Activated naive CD8-positive, alpha-beta T cell treated with anti-CD3 and anti-CD28 coated beads for 36 hours (primary cell): ENCODE data around the gene PTPRN2. TPM values are rescaled to one million over a fixed set of nuclear protein-coding genes. Genes with fewer than 3 reads are reported as not detected.
"Not testable (repeated sequence)": the region's sequence is repeated elsewhere in the genome, so short reads cannot be mapped to it uniquely, and the experiment has no call there.

Experiments used
- DNase-seq: peaks from one replicate; pipeline ENCODE4 v3.0.0; 2021
- H3K27ac Mint-ChIP-seq: one replicate; pipeline ENCODE4 v1.8.0; 2022; ENCODE audit warnings: mild to moderate bottlenecking, moderate library complexity, mixed read lengths
- H3K27me3 Mint-ChIP-seq: one replicate; pipeline ENCODE4 v1.8.0; 2022; ENCODE audit warnings: mild to moderate bottlenecking, mixed read lengths
- H3K36me3 Mint-ChIP-seq: one replicate; pipeline ENCODE4 v1.8.0; 2021; ENCODE audit warnings: mild to moderate bottlenecking, mixed read lengths
- H3K4me1 Mint-ChIP-seq: one replicate; pipeline ENCODE4 v1.8.0; 2021; ENCODE audit warnings: mixed read lengths
- H3K4me3 Mint-ChIP-seq: one replicate; pipeline ENCODE4 v1.8.0; 2022; ENCODE audit warnings: mild to moderate bottlenecking, moderate library complexity, mixed read lengths
- H3K9me3 Mint-ChIP-seq: one replicate; pipeline ENCODE4 v1.8.0; 2022; ENCODE audit warnings: mixed read lengths
- total RNA-seq, 2 experiments: library from RNA; stranded (reverse); gene quantifications; one replicate each; pipeline ENCODE4 v1.2.3, GENCODE V29; 2021

PTPRN2 gene
- total RNA-seq, 2 experiments from 2014 or later = 0.72 to 0.74 TPM

- Mint-ChIP-seq H3K4me1 (no peaks in the 10 kb centered on the region), H3K36me3 (no peaks in the 10 kb centered on the region), H3K27ac (no peak overlapping the region), H3K9me3 (no peaks in the 10 kb centered on the region), H3K4me3 (no peak overlapping the region), H3K27me3 (peaks cover 3% of the 10 kb centered on the region)
- no peak for DNase-seq
These were observed 331.4 kb downstream of the PTPRN2 start for GRCh38 chr7:158256091-158256816.

DNA sequence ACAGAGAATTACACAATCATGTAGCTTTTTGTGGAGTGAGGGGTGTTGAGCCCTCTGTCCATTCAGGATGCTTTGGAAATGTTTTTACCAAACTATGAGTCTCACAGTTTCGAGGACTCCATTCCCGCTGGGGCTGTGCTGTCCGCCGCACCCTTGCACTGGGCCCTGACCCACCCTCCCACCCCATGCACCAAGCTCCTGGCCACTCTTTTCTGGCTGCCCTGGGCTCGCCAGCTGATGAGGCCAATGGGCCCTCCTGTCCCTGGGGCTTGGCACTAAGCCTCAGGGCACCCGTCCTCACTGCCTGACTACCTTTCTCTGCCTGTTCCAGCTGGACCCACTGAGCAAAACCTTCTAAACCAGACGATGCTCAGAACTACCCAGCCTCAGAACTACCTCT is 332.1 kb downstream of the PTPRN2 start:
- H3K27ac Mint-ChIP-seq = no peak overlapping the region
- H3K9me3 Mint-ChIP-seq = no peaks in the 10 kb centered on the region
- H3K36me3 Mint-ChIP-seq = no peaks in the 10 kb centered on the region
- H3K4me3 Mint-ChIP-seq = no peak overlapping the region
- DNase-seq = no peak
- H3K27me3 Mint-ChIP-seq = peaks cover 3% of the 10 kb centered on the region
- no peaks in the 10 kb centered on the region for H3K4me1 Mint-ChIP-seq

DNA sequence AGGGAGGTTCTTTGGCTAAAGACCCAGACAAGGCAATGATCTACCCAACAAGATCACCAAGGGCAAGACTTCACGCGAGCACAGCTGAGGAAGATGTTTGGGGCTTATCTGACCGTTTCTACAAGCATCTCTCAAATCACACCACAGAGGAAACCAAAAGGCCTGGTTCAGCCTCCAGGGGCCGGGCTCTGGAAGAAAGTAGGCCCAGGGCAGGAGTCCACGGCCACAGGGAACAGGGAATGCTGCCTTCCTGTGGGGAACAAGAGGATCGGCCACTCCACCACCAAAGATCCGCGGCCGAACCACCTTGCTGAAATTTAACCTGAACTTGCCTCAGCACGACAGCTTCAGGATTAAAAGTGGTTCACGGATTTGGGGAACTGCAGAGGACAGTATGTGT is 332.5 kb downstream of the PTPRN2 start:
- H3K36me3 Mint-ChIP-seq = no peaks in the 10 kb centered on the region
- no peak overlapping the region for H3K4me3 Mint-ChIP-seq
- H3K9me3 Mint-ChIP-seq = no peaks in the 10 kb centered on the region
- peaks cover 3% of the 10 kb centered on the region for H3K27me3 Mint-ChIP-seq
- no peak for DNase-seq
- H3K4me1 Mint-ChIP-seq = no peaks in the 10 kb centered on the region
- no peak overlapping the region for H3K27ac Mint-ChIP-seq

GRCh38 chr7:158253670-158254045 is 334.0 kb downstream of the PTPRN2 start:
- not testable (repeated sequence) for H3K4me1 Mint-ChIP-seq, DNase-seq, H3K4me3 Mint-ChIP-seq, H3K27ac Mint-ChIP-seq, H3K27me3 Mint-ChIP-seq, H3K36me3 Mint-ChIP-seq, H3K9me3 Mint-ChIP-seq

GRCh38 chr7:158252837-158253669 is 334.6 kb downstream of the PTPRN2 start:
- Mint-ChIP-seq H3K4me3 (no peak overlapping the region), H3K9me3 (no peaks in the 10 kb centered on the region), H3K27me3 (no peaks in the 10 kb centered on the region), H3K36me3 (no peaks in the 10 kb centered on the region), H3K4me1 (no peaks in the 10 kb centered on the region), H3K27ac (no peak overlapping the region)
- no peak for DNase-seq

- no peaks in the 10 kb centered on the region for H3K36me3 Mint-ChIP-seq
- no peaks in the 10 kb centered on the region for H3K9me3 Mint-ChIP-seq
- DNase-seq = no peak
- no peak overlapping the region for H3K27ac Mint-ChIP-seq
- H3K4me1 Mint-ChIP-seq = no peaks in the 10 kb centered on the region
- H3K4me3 Mint-ChIP-seq = no peak overlapping the region
- H3K27me3 Mint-ChIP-seq = no peaks in the 10 kb centered on the region
These were observed 335.4 kb downstream of the PTPRN2 start for GRCh38 chr7:158252081-158252836.

- Mint-ChIP-seq H3K4me1 (no peaks in the 10 kb centered on the region), H3K9me3 (no peaks in the 10 kb centered on the region), H3K27me3 (no peaks in the 10 kb centered on the region), H3K36me3 (no peaks in the 10 kb centered on the region), H3K27ac (no peak overlapping the region), H3K4me3 (no peak overlapping the region)
- DNase-seq = no peak
These were observed 336.3 kb downstream of the PTPRN2 start for GRCh38 chr7:158251061-158251965.

- Mint-ChIP-seq H3K36me3 (no peaks in the 10 kb centered on the region), H3K4me1 (no peaks in the 10 kb centered on the region), H3K9me3 (no peaks in the 10 kb centered on the region), H3K4me3 (no peak overlapping the region), H3K27me3 (no peaks in the 10 kb centered on the region), H3K27ac (no peak overlapping the region)
- DNase-seq = no peak
These were observed 337.9 kb downstream of the PTPRN2 start for GRCh38 chr7:158249692-158250091.

- Mint-ChIP-seq H3K4me3 (no peak overlapping the region), H3K36me3 (no peaks in the 10 kb centered on the region), H3K27ac (no peak overlapping the region), H3K9me3 (no peaks in the 10 kb centered on the region), H3K4me1 (no peaks in the 10 kb centered on the region), H3K27me3 (no peaks in the 10 kb centered on the region)
- no peak for DNase-seq
These were observed 338.8 kb downstream of the PTPRN2 start for GRCh38 chr7:158248816-158249215.

DNA sequence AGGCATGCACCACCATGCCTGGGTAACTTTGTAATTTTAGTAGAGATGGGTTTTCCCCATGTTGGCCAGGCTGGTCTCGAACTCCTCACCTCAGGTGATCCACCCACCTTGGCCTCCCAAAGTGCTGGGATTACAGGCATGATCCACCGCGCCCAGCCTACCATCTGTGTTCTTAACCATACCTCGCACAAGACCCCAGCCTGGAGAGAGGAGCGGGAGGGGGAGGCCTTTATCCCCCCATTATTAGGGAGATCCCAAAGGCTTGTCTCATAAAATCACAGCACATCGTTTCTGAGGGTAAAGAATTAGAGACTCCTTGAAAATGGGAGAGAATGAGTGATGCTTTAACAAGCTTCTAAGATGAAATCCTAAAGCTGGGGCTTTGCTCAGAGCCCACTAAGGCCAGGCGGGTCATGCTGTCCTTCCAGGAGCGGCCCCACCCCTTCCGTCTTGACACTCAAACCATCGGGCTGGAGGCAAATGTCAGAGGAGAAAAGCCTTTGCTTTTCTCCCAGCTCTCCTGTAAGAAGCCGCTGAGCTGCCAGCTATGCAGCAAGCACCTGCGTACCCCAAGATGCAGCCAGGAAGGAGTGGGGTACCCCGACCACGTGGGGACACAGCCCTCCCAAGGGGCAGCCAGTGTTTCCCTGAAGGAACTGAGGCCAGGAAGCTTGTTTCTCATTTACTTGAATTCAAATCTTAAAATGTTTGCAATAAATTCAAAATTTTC is 339.7 kb downstream of the PTPRN2 start:
- DNase-seq = no peak
- Mint-ChIP-seq H3K27me3 (no peaks in the 10 kb centered on the region), H3K27ac (no peak overlapping the region), H3K4me3 (no peak overlapping the region), H3K36me3 (no peaks in the 10 kb centered on the region), H3K9me3 (no peaks in the 10 kb centered on the region), H3K4me1 (no peaks in the 10 kb centered on the region)

GRCh38 chr7:158246960-158247673 is 340.5 kb downstream of the PTPRN2 start:
- Mint-ChIP-seq H3K4me1 (no peaks in the 10 kb centered on the region), H3K27ac (no peak overlapping the region), H3K9me3 (no peaks in the 10 kb centered on the region), H3K36me3 (no peaks in the 10 kb centered on the region), H3K4me3 (no peak overlapping the region), H3K27me3 (no peaks in the 10 kb centered on the region)
- DNase-seq = no peak

GRCh38 chr7:158246272-158246959 is 341.2 kb downstream of the PTPRN2 start:
- no peak for DNase-seq
- Mint-ChIP-seq H3K27me3 (no peaks in the 10 kb centered on the region), H3K9me3 (no peaks in the 10 kb centered on the region), H3K36me3 (no peaks in the 10 kb centered on the region), H3K4me3 (no peak overlapping the region), H3K4me1 (no peaks in the 10 kb centered on the region), H3K27ac (no peak overlapping the region)

DNA sequence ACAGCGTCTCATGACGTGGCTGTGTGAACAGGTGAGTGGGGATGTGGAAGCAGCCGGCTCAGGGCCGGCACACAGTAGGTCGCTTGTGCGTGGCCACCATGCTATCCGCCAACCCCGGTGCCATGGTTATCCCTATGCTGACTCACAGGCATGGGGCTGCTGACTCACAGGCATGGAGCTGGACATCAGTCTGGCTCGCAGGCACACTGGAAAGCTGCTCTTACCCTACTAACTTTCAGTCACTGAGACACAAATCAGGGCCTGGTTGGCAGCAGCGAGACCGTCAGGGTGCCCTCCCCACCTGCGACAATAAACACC is 341.9 kb downstream of the PTPRN2 start:
- H3K27me3 Mint-ChIP-seq = no peaks in the 10 kb centered on the region
- H3K4me3 Mint-ChIP-seq = no peak overlapping the region
- H3K9me3 Mint-ChIP-seq = no peaks in the 10 kb centered on the region
- no peak for DNase-seq
- H3K4me1 Mint-ChIP-seq = no peaks in the 10 kb centered on the region
- H3K27ac Mint-ChIP-seq = no peak overlapping the region
- no peaks in the 10 kb centered on the region for H3K36me3 Mint-ChIP-seq
